Fibroblast of skin of right quadriceps (primary cell): Measurements from ENCODE around the gene GJD3.
"Not testable (repeated sequence)": the region's sequence is repeated elsewhere in the genome, so short reads cannot be mapped to it uniquely, and the experiment has no call there.

Experiments
- DNase-seq: peaks from one replicate; pipeline ENCODE4 v3.0.0-alpha.2; 2013

GJD3 gene, protein sequence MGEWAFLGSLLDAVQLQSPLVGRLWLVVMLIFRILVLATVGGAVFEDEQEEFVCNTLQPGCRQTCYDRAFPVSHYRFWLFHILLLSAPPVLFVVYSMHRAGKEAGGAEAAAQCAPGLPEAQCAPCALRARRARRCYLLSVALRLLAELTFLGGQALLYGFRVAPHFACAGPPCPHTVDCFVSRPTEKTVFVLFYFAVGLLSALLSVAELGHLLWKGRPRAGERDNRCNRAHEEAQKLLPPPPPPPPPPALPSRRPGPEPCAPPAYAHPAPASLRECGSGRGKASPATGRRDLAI

DNA sequence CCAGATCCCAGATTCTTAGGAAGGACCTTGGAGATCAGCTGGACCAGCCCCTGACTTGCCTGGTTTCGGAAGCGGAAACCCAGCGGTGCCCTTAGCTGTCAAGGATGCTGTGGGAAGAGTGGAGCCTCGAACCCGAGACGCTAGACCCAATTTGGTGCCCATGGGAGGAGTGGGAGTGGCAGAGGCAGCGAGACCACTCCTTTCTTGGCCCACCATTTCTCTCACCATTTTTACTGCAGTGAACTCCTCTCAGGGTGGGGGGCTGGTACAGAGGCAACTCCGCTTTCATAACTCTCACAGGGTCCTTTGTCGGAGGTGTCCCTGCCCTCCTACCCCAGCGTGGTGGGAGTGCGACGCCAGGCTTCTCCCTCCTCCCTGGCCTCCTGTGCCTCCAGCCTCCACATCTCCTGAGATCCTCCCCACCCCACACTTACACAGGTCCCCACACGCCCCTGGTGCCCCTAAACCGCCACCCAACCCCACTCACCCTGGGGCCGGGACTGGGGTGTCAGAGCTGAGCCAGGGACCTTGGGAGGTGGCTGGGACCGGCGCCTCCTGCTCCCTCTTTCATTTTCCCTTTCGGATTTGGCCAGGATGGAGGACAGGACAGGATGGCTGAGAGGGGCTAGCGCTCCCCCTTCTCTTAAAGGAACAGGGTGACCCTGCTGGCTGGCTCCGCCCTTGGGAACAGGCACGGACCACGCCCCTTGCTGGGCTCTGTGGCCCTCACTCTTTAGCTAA, at the start of gene GJD3:
Gene GJD3, minus strand, starts transcription at position 617 of the 741 bp plus-strand sequence. CDS start 922 bp downstream, outside the sequence.
- DNase-seq, result no peak

DNA sequence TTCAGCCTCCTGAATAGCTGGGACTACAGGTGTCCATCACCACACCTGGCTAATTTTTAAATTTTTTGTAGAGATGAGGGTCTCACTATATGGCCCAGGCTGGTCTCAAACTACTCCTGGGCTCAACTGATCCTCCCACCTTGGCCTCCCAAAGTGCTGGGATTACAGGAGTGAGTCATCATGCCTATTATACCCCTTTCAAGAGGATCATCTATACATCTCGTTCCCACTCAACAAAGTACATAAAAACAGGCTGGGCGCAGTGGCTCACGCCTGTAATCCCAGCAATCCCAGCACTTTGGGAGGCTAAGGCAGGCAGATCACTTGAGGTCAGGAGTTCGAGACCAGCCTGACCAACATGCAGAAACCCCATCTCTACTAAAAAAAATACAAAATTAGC, 49.8 kb upstream of the GJD3 start:
- DNase-seq, result not testable (repeated sequence)

DNA sequence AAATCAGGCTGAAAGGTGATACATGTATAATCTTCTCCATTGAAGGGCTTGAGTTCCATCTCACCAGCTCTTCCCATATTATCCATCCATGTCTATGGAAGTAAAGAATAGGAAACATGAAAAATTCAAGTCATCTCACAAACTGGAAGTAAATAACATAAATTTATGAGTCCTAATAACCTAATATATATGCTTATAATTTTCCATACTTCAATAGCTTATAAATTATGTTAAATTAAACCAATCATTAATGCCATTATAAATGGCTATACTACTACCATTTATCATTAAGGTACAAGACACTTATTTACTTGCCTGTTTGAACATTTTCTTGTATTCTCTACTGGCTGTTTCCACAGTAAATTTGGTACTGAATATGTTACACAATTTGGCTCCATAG, 48.3 kb upstream of the GJD3 start:
- DNase-seq, result no peak

DNA sequence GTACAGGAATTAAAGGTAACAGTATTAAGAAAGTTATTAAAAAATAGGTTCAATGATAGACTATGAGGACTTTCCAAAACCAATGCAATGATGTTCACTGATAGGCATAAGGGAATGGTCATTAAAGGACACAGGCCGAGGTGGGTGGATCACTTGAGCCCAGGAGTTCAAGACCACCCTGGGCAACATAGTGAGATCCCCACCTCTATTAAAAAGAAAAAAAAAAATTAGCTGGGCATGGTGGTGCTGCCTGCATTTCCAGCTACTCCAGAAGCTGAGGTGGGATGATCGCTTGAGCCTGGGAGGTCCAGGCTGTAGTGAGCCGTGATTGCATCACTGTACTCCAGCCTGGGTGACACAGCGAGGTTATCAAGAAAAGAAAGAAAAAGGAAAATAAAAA, 47.3 kb upstream of the GJD3 start:
- no peak for DNase-seq

DNA sequence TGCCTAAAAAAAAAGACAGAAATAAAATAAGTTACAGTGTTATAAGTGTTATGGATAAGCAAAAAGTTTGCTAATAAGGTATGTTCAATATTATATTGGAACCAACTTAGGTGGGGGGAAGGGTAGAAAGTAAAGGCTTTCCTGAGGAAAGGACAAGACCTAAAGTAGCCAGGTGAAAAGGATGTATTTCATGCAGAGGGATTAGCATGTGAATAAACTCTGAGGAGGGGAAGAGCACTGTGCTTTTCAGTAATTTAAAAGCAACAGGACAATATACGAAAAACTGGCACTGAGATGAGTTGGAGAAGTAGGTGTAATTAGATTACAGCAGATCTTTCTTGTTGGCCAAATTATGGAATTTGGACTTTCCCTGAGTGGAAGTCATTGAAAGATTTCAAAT, 45.5 kb upstream of the GJD3 start:
- DNase-seq, result no peak

DNA sequence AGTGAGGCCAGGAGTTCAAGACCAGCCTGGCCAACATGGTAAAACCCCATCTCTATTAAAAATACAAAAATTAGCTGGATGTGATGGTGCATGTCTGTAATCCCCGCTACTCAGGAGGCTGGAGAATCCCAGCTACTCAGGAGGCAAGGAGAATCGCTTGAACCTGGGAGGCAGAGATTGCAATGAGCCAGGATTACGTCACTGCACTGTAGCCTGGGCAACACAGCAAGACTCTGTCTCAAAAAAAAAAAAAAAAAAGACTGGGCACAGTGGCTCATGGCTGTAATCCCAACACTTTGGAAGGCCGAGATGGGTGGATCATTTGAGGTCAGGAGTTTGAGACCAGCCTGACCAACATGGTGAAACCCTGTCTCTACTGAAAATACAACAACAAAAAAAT, 45.0 kb upstream of the GJD3 start:
- DNase-seq, result not testable (repeated sequence)

DNA sequence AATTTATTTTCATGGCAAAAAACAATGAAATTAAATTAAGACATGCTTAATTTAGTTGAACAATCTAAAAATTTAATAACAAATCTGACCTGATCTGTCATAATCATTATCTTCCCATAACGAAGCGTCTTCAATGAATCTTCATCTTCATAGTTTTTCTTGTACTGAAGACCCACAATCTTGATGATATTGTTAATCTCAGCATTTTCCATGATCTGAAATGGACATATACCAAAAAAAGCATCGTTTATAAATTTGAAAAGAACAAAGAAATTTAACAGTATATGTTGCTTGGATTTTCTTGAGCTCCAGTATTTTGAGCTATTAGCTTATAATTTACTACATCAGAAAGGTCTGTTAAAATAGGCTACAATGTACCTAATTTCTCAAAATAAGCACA, 42.9 kb upstream of the GJD3 start:
- no peak for DNase-seq

DNA sequence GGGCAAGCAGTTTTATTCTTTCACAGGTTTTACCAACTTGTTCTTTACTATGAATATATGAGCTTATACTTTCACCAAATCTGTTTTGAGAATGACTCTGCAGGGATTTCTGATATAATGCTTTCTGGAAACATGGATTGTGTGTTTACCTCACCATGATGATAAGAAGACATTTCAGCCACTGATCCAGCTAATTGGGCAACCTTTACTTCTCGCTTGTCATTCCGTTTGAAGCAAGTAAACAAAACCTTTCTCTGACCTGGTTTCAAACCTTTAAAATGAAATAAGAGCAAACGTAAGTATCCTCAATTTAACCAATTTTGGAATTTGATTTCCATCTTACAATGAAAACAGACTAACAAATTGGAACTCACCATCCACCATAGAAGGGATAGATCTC, 39.5 kb upstream of the GJD3 start:
- no peak for DNase-seq

DNA sequence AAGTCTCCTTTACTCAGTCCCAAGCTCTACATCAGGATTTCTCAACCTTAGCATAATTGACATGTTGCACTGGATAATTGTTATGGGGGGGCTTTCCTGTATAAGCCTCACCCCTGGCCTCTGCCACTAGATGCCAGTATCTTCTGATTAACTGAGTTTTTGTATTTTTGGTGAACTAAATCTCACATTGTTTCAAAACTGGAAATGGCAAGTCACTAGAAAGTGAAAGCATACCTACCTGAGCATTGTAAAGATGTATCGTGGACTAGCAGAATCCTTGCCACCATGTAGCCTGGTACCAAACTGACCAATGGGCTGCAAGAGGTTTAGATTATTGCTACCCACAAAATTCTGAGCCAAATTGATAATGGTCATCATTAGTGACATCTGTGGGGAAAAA, 38.1 kb upstream of the GJD3 start:
- DNase-seq, result no peak

DNA sequence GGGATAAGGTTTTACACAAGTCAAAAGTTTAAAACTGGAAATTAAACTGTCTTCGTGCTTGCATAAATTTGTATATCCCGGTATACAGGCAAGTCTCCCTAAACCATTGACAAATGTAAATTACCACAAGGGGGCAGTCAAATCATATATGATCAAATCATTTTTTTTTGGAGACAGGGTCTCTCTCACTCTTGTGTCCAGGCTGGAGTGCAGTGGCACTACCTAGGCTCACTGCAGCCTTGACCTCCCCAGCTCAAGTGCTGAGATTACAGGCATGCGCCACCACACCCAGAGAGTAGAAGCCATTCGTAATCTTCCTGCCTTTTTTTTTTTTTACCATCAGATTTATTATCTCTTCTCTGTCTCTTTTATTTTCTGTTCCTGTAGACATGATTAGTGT, 34.6 kb upstream of the GJD3 start:
- peak; percentile 62 for DNase-seq

DNA sequence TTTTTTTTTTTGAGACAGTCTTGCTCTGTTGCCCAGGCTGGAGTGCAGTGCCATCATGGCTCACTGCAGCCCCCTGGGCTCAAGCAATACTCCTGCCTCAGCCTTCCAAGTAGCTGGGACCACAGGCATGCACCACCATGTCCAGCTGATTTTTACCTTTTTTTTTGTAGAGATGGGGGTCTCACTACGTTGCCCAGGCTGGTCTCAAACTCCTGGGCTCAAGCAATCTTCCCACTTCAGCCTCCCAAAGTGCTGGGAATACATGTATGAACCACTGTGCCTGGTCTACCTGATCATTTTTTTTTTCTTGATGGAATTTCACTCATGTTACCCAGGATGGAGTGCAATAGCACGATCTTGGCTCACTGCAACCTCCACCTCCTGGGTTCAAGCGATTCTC, 22.0 kb upstream of the GJD3 start:
- not testable (repeated sequence) for DNase-seq

DNA sequence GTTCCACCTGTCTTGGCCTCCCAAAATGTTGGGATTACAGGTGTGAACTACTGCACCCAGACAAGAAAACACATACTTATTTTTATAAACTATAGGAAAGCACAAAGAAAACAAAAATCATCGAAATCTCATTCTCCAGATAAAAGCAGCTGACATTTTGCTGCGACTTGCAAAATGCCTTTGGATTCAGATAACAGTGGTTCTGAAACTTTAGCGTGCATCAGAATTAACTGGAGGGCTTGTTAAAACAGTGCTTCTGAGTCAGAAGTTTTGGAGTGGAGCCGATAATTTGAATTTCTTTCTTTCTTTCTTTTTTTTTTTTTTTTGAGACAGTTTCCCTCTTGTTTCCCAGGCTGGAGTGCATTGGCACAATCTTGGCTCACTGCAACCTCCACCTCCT, 17.7 kb upstream of the GJD3 start:
- no peak for DNase-seq

DNA sequence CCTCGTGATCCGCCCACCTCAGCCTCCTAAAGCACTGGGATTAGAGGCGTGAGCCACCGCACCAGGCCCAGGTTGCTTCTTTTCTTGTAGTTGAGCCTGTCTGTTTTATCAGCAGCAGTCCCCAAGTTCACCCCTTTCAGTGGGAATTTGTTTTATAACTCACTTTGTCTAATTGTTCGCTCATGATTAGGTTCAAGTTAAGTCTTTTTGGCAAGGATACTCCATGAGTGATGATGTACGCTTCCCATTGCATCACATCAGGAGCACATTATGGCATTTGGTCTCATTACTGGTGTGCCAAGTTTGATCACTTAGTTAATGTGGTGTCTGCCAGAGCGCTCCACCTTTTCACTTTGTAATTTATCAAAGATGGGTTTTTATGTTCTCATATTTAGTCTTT, 14.4 kb upstream of the GJD3 start:
- no peak for DNase-seq

DNA sequence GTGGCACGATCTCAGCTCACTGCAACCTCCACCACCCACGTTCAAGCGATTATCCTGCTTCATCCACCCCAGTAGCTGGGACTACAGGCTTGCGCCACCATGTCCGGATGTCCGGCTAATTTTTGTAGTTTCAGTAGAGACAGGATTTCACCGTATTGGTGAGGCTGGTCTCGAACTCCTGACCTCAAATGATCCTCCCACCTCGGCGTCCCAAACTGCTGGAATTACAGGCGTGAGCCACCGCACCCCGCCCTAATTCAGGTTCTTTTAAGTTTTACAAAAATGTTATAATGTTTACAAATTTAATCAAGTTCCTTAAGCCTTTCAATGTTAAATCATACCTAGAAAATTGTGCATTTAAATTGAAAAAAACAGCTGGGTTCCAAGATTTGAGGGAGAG, 13.3 kb upstream of the GJD3 start:
- DNase-seq, result no peak

DNA sequence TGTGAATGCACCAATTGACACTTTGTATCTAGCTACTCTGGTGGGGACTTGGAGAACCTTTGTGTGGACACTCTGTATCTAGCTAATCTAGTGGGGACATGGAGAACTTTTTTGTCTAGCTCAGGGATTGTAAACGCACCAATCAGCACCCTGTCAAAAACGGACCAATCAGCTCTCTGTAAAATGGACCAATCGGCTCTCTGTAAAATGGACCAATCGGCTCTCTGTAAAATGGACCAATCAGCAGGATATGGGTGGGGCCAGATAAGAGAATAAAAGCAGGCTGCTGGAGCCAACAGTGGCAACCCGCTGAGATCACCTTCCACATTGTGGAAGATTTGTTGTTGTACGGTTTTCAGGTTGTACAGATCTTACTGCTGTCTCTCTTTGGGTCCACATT, 12.0 kb upstream of the GJD3 start:
- DNase-seq, result not testable (repeated sequence)

DNA sequence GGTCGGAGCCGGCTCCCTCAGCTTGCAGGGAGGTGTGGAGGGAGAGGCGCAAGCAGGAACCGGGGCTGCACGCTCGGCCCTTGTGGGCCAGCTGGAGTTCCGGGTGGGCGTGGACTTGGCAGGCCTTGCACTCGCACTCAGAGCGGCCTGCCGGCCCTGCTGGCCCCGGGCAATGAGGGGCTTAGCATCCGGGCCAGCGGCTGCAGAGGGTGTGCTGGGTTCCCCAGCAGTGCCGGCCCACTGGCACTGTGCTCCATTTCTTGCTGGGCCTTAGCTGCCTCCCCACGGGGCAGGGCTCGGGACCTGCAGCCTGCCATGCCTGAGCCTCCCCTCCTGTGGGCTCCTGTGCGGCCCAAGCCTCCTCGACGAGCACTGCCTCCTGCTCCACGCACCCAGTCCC, 11.2 kb upstream of the GJD3 start:
- not testable (repeated sequence) for DNase-seq

DNA sequence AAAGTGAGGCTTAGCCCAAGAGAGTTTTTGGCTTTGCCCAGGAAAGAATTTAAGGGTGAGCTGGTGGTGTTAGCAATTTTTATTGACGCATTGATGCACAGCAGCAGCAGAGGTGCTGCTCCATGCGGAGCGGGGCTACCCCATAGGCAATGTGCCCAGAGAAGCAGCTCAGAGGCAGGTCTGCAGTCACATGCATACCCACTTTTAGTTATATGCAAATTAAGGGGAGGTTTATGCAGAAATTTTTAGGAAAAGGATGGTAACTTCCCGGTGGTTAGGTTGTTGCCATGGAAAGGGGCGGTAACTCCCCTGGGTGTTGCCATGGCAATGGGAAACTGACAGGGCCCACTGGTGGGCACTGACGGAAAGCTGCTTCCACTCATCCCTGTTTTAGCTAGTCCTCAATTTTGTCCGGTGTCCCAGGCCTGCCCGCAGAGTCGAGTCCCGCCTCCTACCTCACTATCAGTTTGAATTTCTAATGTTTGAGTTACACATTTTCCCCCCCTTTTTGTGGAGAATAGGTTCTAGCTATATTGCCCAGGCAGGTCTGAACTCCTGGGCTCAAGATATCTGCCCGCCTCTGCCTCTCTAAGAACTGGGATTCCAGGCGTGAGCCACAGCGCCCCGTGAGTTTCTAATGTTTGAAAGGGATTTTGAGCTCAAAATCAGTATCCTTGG, 10.4 kb upstream of the GJD3 start:
- DNase-seq, result no peak

DNA sequence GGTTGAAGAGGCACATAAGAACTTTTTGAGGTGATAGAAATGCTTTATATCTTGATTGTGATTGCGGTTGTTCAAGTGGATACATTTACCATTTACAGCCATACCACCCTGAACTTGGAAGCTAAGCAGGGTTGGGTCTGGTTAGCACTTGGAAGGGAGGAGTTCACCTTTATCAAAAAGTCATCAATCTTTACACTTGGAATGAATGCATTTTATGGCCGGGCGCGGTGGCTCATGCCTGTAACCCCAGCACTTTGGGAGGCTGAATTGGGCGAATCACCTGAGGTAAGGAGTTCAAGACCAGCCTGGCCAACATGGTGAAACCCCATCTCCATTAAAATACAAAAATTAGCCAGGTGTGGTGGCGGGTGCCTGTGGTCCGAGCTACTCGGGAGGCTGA, 9.5 kb upstream of the GJD3 start:
- DNase-seq, result no peak

DNA sequence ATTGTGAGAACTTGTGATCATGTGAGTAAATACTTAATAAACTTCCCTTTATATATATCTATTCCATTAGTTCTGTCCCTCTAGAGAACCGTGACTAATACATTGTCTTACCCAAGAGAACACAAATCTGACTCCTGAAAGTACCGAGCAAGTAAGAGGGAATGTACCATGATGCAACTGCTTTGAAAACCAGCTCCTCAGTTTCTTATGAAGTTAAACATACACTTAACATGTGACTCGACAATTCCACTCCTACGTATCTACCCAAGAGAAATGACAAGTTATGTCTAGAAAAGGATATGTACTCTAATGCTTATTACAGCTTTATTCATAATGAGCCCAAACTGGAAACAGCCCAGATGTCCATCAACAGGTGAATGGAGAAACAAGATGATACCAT, 8.8 kb upstream of the GJD3 start:
- peak; percentile 65 for DNase-seq

DNA sequence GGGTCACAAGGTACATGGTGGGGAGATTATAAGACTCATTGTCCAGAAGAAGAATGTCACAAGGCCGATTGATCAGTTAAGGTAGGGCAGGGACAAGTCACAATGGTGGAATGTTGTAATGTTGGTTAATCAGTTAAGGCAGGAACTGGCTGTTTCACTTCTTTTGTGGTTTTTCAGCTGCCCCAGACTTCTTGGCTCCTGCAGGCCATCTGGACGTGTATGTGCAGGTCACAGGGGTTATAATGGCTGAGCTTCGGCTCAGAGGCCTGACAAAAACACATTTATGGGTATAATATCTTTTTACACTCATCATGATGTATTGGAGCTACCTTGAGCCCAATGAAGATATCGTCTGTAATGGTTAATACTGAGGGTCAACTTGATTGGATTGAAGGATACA, 8.1 kb upstream of the GJD3 start:
- not testable (repeated sequence) for DNase-seq

DNA sequence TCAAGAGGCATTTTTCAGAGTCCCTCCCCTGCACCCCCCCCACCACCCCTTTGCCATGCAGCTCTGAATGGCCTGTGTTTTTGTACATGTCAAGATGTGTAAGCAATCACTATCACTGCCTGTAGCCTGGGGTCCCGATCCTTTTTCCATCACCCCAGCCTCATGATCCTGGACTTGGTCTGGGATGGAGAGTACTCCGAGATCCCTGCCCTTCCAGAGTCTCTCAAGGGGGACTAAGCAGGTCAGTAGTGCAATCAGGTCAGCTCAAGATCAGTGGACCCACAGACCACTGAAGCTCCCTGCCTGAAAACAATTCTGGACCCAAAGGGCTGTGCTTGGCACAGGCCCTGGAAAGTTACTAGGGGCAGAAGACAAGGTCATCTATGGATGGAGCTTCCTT, 7.5 kb upstream of the GJD3 start:
- no peak for DNase-seq

DNA sequence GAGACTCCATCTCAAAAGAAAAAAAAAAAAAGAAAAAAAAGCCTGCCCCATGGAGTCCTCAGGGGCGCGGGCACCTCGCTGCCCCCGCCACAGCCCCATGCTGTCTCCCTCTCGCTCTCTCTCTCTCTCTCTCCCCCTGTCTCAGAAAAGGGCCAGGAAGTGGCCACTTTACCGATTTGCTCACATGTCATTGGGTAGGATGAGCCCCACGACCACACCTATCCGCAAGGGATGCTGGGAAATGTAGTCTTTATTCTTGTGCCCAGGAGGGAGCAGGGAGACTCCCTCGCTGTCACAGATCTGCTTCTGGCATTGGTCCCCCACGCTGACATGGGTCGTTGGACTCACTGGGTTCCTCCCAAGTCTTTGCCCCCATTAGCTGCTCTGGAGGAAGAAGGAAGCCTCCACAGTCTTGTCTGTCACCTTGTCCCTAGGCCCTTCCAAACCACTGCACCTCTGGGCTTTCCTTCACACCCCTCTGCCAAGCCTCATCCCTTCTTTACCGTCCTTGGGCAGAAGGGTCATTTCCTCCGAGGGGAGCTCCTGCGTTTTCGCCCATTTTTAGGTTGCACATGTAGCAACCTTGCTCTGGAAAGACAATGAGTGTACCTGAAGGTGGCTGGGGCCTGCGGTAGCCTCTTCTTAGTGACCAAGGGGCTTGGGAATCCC, 6.9 kb upstream of the GJD3 start:
- DNase-seq, result no peak

DNA sequence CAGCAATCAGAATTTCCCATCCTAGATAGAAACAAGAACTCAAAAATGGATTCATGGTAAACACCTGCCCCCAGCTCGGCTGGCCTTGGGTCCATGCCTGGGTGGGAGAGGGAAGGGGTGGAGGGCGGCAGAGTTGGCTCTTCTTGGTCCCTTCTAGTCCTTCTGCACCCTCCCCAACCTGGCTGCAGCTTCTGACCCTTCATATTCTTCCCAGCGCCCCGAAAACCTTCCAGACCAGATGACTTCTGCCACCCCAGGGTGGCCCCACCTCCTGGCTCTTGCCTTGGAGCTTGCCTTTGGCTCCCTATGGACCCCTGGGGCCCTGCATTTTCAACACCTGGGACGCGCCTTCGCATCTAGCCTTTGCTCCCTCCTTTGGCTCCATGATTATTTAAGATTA, 5.4 kb upstream of the GJD3 start:
- DNase-seq, result no peak

DNA sequence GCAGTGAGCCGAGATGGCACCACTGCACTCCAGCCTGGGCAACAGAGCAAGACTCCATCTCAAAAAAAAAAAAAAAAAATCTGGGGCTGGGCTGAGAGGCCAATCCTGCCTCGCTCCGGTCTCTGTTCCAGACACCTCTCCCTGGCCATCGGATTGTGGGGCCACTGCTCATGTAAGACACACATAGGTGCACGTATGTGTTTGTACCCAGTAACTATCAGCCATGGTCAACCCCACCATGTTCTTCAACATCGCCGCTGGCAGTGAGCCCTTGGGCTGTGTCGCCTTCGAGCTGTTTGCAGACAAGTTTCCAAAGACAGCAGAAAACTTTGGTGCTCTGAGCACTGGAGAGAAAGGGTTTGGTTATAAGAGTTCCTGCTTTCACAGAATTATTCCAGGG, 3.2 kb upstream of the GJD3 start:
- DNase-seq, result not testable (repeated sequence)
